ENCODE measurements around the gene ECI2.
"Not testable (repeated sequence)": the region's sequence is repeated elsewhere in the genome, so short reads cannot be mapped to it uniquely, and the experiment has no call there.

The ECI2 gene

DNA sequence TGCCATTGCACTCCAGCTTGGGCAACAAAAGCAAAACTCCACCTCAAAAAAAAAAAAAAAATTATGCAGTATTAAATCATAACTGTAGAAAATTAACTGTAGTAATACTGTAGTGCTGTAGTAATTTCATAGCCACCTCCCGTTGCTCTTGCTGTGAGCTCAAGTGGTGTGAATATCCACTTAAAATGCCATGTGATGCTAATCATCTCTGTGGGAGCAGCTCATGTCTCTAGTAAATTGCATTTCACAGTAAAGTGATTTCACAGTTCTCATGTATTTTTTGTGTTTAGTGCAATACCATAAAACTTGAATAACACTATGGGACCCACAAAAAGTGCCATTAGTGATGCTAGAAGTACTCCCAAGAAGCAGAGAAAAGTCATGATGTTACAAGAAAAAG is 42.1 kb downstream of the ECI2 start:
- H3K9ac ChIP-seq (ENCODE audit: low read depth, low read length, poor library complexity, severe bottlenecking), result no peak overlapping the region
- no peaks in the 10 kb centered on the region for H4K20me1 ChIP-seq (ENCODE audit: insufficient read depth, low read length, poor library complexity, severe bottlenecking)
- no peak overlapping the region for H3K4me3 ChIP-seq (ENCODE audit: low read length, poor library complexity, severe bottlenecking)
- TF ChIP-seq, protein P1, sequence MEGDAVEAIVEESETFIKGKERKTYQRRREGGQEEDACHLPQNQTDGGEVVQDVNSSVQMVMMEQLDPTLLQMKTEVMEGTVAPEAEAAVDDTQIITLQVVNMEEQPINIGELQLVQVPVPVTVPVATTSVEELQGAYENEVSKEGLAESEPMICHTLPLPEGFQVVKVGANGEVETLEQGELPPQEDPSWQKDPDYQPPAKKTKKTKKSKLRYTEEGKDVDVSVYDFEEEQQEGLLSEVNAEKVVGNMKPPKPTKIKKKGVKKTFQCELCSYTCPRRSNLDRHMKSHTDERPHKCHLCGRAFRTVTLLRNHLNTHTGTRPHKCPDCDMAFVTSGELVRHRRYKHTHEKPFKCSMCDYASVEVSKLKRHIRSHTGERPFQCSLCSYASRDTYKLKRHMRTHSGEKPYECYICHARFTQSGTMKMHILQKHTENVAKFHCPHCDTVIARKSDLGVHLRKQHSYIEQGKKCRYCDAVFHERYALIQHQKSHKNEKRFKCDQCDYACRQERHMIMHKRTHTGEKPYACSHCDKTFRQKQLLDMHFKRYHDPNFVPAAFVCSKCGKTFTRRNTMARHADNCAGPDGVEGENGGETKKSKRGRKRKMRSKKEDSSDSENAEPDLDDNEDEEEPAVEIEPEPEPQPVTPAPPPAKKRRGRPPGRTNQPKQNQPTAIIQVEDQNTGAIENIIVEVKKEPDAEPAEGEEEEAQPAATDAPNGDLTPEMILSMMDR (conservative IDR thresholded peaks at IDR 0.05; ENCODE audit: low read length), result no peak
- no peak for TF ChIP-seq EZH2phosphoT487 (IDR thresholded peaks at IDR 0.05; ENCODE audit: borderline replicate concordance)
- no peaks in the 10 kb centered on the region for H3K9me2 ChIP-seq (replicated peaks; ENCODE audit: low read depth, low read length)
- H3K9me3 ChIP-seq (ENCODE audit: insufficient read depth, low read depth, low read length), result no peaks in the 10 kb centered on the region
- H2AFZ ChIP-seq (ENCODE audit: low read length), result no peak overlapping the region
- H3F3A ChIP-seq (ENCODE audit: low read depth), result no peaks in the 10 kb centered on the region
- no peak overlapping the region for H3K4me2 ChIP-seq (ENCODE audit: low read depth, low read length, poor library complexity, severe bottlenecking)
- no peaks in the 10 kb centered on the region for H3K36me3 ChIP-seq (ENCODE audit: insufficient read depth, low read length)
- no peaks in the 10 kb centered on the region for H3K4me1 ChIP-seq (ENCODE audit: insufficient read depth, low read length, poor library complexity, severe bottlenecking)
- H3K79me2 ChIP-seq (ENCODE audit: insufficient read depth, low read length), result no peaks in the 10 kb centered on the region
- H3K27me3 ChIP-seq (ENCODE audit: insufficient read depth, low read length, poor library complexity, severe bottlenecking), result no peaks in the 10 kb centered on the region

DNA sequence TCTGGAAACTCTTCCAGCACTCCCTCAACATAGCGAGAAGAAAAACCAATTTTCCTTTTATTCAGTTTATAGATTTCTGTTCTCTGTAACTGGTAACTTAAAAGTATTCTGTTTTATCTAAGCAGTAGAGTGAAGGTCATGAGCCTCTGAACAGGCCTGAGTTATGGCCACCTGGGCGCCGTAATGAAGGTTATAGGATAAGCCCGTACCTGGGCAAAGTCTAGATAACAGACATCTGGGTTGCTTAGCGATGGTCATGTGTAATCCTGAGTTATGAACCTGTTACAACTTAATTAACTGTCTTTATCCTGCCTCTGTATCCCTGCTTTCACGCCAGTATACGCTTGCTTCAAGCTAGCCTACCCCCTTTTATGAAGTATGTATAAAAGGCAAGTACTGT is 43.4 kb downstream of the ECI2 start:
- Histone ChIP-seq H2AFZ (ENCODE audit: low read length) (no peak overlapping the region), H3K9me2 (replicated peaks; ENCODE audit: low read depth, low read length) (no peaks in the 10 kb centered on the region), H3K4me2 (ENCODE audit: low read depth, low read length, poor library complexity, severe bottlenecking) (no peak overlapping the region), H3K4me3 (ENCODE audit: low read length, poor library complexity, severe bottlenecking) (no peak overlapping the region), H3K79me2 (ENCODE audit: insufficient read depth, low read length) (no peaks in the 10 kb centered on the region), H4K20me1 (ENCODE audit: insufficient read depth, low read length, poor library complexity, severe bottlenecking) (no peaks in the 10 kb centered on the region), H3K36me3 (ENCODE audit: insufficient read depth, low read length) (no peaks in the 10 kb centered on the region), H3K27me3 (ENCODE audit: insufficient read depth, low read length, poor library complexity, severe bottlenecking) (no peaks in the 10 kb centered on the region), H3F3A (ENCODE audit: low read depth) (no peaks in the 10 kb centered on the region), H3K4me1 (ENCODE audit: insufficient read depth, low read length, poor library complexity, severe bottlenecking) (no peaks in the 10 kb centered on the region), H3K9me3 (ENCODE audit: insufficient read depth, low read depth, low read length) (no peaks in the 10 kb centered on the region), H3K9ac (ENCODE audit: low read depth, low read length, poor library complexity, severe bottlenecking) (no peak overlapping the region)
- TF ChIP-seq EZH2phosphoT487 (IDR thresholded peaks at IDR 0.05; ENCODE audit: borderline replicate concordance), result no peak
- TF ChIP-seq, protein P1 (conservative IDR thresholded peaks at IDR 0.05; ENCODE audit: low read length), result no peak

DNA sequence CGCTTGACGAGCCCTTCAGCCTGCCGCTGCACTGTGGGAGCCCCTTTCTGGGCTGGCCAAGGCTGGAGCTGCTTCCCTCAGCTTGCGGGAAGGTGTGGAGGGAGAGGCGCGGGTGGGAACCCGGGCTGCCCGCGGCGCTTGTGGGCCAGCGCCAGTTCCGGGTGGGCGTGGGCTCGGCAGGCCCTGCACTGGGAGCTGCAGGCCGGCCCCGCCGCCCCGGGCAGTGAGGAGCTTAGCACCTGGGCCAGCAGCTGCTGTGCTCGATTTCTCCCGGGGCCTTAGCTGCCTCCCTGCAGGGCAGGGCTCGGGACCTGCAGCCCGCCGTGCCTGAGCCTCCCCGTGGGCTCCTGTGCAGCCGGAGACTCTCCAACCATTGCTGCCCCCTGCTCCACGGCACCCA is 45.3 kb downstream of the ECI2 start:
- not testable (repeated sequence) for H3K9ac ChIP-seq (ENCODE audit: low read depth, low read length, poor library complexity, severe bottlenecking); H3K27me3 ChIP-seq (ENCODE audit: insufficient read depth, low read length, poor library complexity, severe bottlenecking); H3K4me1 ChIP-seq (ENCODE audit: insufficient read depth, low read length, poor library complexity, severe bottlenecking); H3K9me2 ChIP-seq (replicated peaks; ENCODE audit: low read depth, low read length); H3K9me3 ChIP-seq (ENCODE audit: insufficient read depth, low read depth, low read length); H2AFZ ChIP-seq (ENCODE audit: low read length); H3K36me3 ChIP-seq (ENCODE audit: insufficient read depth, low read length); H3K4me2 ChIP-seq (ENCODE audit: low read depth, low read length, poor library complexity, severe bottlenecking); H3K79me2 ChIP-seq (ENCODE audit: insufficient read depth, low read length); H3F3A ChIP-seq (ENCODE audit: low read depth); H4K20me1 ChIP-seq (ENCODE audit: insufficient read depth, low read length, poor library complexity, severe bottlenecking); H3K4me3 ChIP-seq (ENCODE audit: low read length, poor library complexity, severe bottlenecking)

DNA sequence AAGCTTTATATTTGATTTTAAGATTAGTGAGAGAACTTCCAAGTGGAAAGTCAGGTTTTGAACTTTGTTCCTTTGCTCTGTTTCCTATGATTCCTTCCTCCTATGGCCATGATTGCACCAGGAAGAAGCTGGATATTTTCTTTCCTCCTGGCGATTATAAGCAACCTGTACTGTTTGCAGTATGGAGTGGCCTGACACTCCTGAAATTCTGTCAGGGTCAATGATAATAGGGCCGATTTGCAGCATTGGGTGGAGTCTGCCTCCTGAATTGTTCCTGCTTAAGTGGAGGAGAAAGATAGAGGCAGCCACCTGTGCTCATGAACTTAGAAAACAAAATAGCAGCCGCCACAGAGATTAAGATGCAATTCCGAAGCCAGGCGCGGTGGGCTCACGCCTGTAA is 46.7 kb downstream of the ECI2 start:
- Histone ChIP-seq H3K9ac (ENCODE audit: low read depth, low read length, poor library complexity, severe bottlenecking) (no peak overlapping the region), H3K4me1 (ENCODE audit: insufficient read depth, low read length, poor library complexity, severe bottlenecking) (no peaks in the 10 kb centered on the region), H3K9me2 (replicated peaks; ENCODE audit: low read depth, low read length) (no peaks in the 10 kb centered on the region), H3K4me3 (ENCODE audit: low read length, poor library complexity, severe bottlenecking) (no peak overlapping the region), H3K36me3 (ENCODE audit: insufficient read depth, low read length) (no peaks in the 10 kb centered on the region), H3K27me3 (ENCODE audit: insufficient read depth, low read length, poor library complexity, severe bottlenecking) (no peaks in the 10 kb centered on the region), H3K9me3 (ENCODE audit: insufficient read depth, low read depth, low read length) (no peaks in the 10 kb centered on the region), H2AFZ (ENCODE audit: low read length) (no peak overlapping the region), H3F3A (ENCODE audit: low read depth) (no peaks in the 10 kb centered on the region), H3K79me2 (ENCODE audit: insufficient read depth, low read length) (no peaks in the 10 kb centered on the region), H4K20me1 (ENCODE audit: insufficient read depth, low read length, poor library complexity, severe bottlenecking) (no peaks in the 10 kb centered on the region), H3K4me2 (ENCODE audit: low read depth, low read length, poor library complexity, severe bottlenecking) (no peak overlapping the region)
- TF ChIP-seq, protein P1 (conservative IDR thresholded peaks at IDR 0.05; ENCODE audit: low read length), result no peak
- TF ChIP-seq EZH2phosphoT487 (IDR thresholded peaks at IDR 0.05; ENCODE audit: borderline replicate concordance), result no peak

Data from Loucy (cell line).